ENCODE data around the gene PLSCR4. TPM values are rescaled to one million over a fixed set of nuclear protein-coding genes. Genes with fewer than 3 reads are reported as not detected.

PLSCR4 gene
- total and polyA plus RNA-seq, 2 of the 8 experiments (the other 6 are each of a cell fraction or from before 2014, with no cell fraction given), result 1.8 to 2.9 TPM

GRCh38 chr3:146160964-146161662, 89.8 kb downstream of the PLSCR4 start, which contains the start of gene PLOD2 (continued):
- TF ChIP-seq SP1 (IDR thresholded peaks at IDR 0.05; ENCODE audit: low read depth, low read length), result no peak
- TF ChIP-seq TCF12 (IDR thresholded peaks at IDR 0.05; ENCODE audit: low read depth, low read length), result no peak
- no peak for TF ChIP-seq CHD7 (IDR thresholded peaks at IDR 0.05; ENCODE audit: insufficient replicate concordance, low read length)
- no peak for TF ChIP-seq EGR1 (IDR thresholded peaks at IDR 0.05; ENCODE audit: borderline replicate concordance, low read depth, low read length)
- TF ChIP-seq RXRA (IDR thresholded peaks at IDR 0.05; ENCODE audit: insufficient read depth, low read depth, low read length), result no peak
- TF ChIP-seq SP2 (IDR thresholded peaks at IDR 0.05; ENCODE audit: low read length), result no peak
- TF ChIP-seq RBBP5 (IDR thresholded peaks at IDR 0.05; ENCODE audit: borderline replicate concordance, low read depth, low read length), result peak; percentile 93; the same call in 1 of the 2 replicates
